MM.1S (cell line): ENCODE data around the gene CLEC4F.

Experiments
- DNase-seq: peaks from one replicate; pipeline ENCODE4 v3.0.0-alpha.2; 2015
- H2AFZ ChIP-seq: fragments of 300-600 bp; sonication (generic); 2 replicates; pipeline ENCODE4 v1.6.0; 2016; ENCODE audit warnings: antibody characterized with exemption, low read length
- H3F3A ChIP-seq: fragments of 300-600 bp; sonication (generic); 2 replicates; pipeline ENCODE4 v1.6.1; 2016; ENCODE audit warnings: mild to moderate bottlenecking, antibody characterized with exemption, low read length, moderate library complexity, mixed read lengths; ENCODE audit not compliant: insufficient read depth
- H3K27ac ChIP-seq: fragments of 300-600 bp; sonication (generic); 2 replicates; pipeline ENCODE4 v1.5.1; 2016; ENCODE audit warnings: mild to moderate bottlenecking, low read length
- H3K27me3 ChIP-seq: fragments of 300-600 bp; sonication (generic); replicated peaks from 2 replicates; pipeline ENCODE4 v1.6.0; 2016; ENCODE audit warnings: low read length; ENCODE audit not compliant: insufficient read depth
- H3K36me3 ChIP-seq: fragments of 300-600 bp; sonication (generic); replicated peaks from 2 replicates; pipeline ENCODE4 v1.6.1; 2016; ENCODE audit warnings: mild to moderate bottlenecking, low read length, mixed read lengths; ENCODE audit not compliant: insufficient read depth
- H3K4me1 ChIP-seq: fragments of 300-600 bp; sonication (generic); 2 replicates; pipeline ENCODE4 v1.6.1; 2016; ENCODE audit warnings: low read length, mixed read lengths
- H3K4me2 ChIP-seq: fragments of 300-600 bp; sonication (generic); 2 replicates; pipeline ENCODE4 v1.6.0; 2016; ENCODE audit warnings: low read depth, low read length
- H3K4me3 ChIP-seq: fragments of 300-600 bp; sonication (generic); 2 replicates; pipeline ENCODE4 v1.5.1; 2016; ENCODE audit warnings: low read length, mixed read lengths
- H3K79me2 ChIP-seq: fragments of 300-600 bp; sonication (generic); 2 replicates; pipeline ENCODE4 v1.6.1; 2016; ENCODE audit warnings: mixed run types, low read length, mixed read lengths
- H3K9ac ChIP-seq: fragments of 300-600 bp; sonication (generic); 2 replicates; pipeline ENCODE4 v1.6.1; 2016; ENCODE audit warnings: low read length, mixed read lengths
- H3K9me2 ChIP-seq: fragments of 300-600 bp; sonication (generic); replicated peaks from 2 replicates; pipeline ENCODE4 v1.6.1; 2016; ENCODE audit warnings: mild to moderate bottlenecking, low read length, mixed read lengths; ENCODE audit not compliant: insufficient read depth
- H3K9me3 ChIP-seq: fragments of 300-600 bp; sonication (generic); replicated peaks from 2 replicates; pipeline ENCODE4 v1.6.1; 2016; ENCODE audit warnings: mild to moderate bottlenecking, low read length, mixed read lengths; ENCODE audit not compliant: insufficient read depth
- H4K20me1 ChIP-seq: fragments of 300-600 bp; sonication (generic); 2 replicates; pipeline ENCODE4 v1.6.1; 2016; ENCODE audit warnings: mild to moderate bottlenecking, low read length, moderate library complexity, mixed read lengths; ENCODE audit not compliant: insufficient read depth
- EZH2 ChIP-seq: fragments of 300-600 bp; sonication (generic); optimal IDR thresholded peaks from 2 replicates; pipeline ENCODE3; 2017; ENCODE audit warnings: low read depth, mild to moderate bottlenecking, antibody characterized with exemption, low read length, mixed read lengths
- EZH2phosphoT487 ChIP-seq: fragments of 300-600 bp; sonication (generic); IDR thresholded peaks from 2 replicates; pipeline ENCODE4 v1.6.1; 2018; ENCODE audit warnings: antibody characterized with exemption, low read length
- TF ChIP-seq, protein P1 (sequence below): fragments of 300-600 bp; sonication (generic); IDR thresholded peaks from 2 replicates; pipeline ENCODE4 v1.5.1; 2016; ENCODE audit warnings: antibody characterized with exemption, low read length, mixed read lengths

The CLEC4F gene

DNA sequence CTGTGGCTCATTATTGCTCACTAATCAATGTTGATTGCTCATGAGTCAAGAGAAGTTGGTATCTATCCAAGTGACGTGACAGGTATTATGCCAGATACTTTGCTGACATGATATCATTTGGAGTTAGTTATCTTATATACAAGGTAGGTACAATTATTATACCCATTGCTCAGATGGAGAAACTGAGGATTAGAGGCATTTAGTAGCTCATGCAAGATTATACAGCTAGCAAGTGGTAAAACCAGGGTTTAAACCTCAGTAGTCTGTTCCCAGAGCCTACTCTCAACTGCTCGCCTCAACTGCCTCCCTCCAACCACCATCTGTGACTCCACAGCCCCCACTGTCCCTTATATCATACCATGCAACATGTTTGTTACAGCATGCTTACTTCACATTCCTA, 36.1 kb downstream of the CLEC4F start:
- H3K9me2 ChIP-seq = no peaks in the 10 kb centered on the region
- no peaks in the 10 kb centered on the region for H3F3A ChIP-seq
- H3K4me2 ChIP-seq = no peak overlapping the region
- TF ChIP-seq EZH2 (no peak), EZH2phosphoT487 (no peak)
- TF ChIP-seq, protein P1, sequence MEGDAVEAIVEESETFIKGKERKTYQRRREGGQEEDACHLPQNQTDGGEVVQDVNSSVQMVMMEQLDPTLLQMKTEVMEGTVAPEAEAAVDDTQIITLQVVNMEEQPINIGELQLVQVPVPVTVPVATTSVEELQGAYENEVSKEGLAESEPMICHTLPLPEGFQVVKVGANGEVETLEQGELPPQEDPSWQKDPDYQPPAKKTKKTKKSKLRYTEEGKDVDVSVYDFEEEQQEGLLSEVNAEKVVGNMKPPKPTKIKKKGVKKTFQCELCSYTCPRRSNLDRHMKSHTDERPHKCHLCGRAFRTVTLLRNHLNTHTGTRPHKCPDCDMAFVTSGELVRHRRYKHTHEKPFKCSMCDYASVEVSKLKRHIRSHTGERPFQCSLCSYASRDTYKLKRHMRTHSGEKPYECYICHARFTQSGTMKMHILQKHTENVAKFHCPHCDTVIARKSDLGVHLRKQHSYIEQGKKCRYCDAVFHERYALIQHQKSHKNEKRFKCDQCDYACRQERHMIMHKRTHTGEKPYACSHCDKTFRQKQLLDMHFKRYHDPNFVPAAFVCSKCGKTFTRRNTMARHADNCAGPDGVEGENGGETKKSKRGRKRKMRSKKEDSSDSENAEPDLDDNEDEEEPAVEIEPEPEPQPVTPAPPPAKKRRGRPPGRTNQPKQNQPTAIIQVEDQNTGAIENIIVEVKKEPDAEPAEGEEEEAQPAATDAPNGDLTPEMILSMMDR = no peak
- no peak overlapping the region for H3K9ac ChIP-seq
- H3K9me3 ChIP-seq = no peaks in the 10 kb centered on the region
- no peaks in the 10 kb centered on the region for H3K27me3 ChIP-seq
- H3K4me1 ChIP-seq = no peaks in the 10 kb centered on the region
- H2AFZ ChIP-seq = no peak overlapping the region
- H3K27ac ChIP-seq = no peak overlapping the region
- H4K20me1 ChIP-seq = no peaks in the 10 kb centered on the region
- no peaks in the 10 kb centered on the region for H3K36me3 ChIP-seq
- no peak overlapping the region for H3K4me3 ChIP-seq
- DNase-seq = no peak
- H3K79me2 ChIP-seq = no peaks in the 10 kb centered on the region

DNA sequence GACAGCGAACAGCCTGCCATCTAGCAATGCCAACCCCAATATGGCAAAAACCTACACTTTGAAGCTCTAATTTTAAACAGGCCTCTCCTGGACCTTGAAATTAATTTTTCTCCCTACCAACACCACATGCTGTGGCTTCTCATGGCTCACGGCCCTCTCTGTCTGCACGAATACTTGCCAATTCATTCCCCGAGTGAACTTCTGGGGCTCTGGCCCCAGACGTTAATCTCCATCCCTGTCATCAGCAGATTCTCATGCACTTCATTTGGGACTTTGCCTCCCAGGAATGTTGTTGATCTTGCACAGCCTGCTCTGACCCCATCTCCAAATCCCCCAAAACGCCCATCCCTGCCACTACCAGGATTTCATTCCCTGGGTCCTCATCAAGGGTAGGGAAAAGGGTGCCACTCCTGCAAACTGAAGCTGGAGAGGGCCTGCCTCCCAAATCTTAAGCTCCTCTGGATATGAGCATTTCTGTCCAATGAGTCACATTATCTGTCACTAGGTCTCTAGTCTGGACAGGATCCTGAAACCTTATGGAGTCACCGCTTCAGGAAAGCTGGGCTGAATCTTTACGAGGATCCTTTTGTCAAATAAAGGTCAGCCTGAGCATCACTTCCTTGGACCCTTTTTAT, 40.4 kb downstream of the CLEC4F start:
- H4K20me1 ChIP-seq = no peaks in the 10 kb centered on the region
- H3K4me2 ChIP-seq = no peak overlapping the region
- H3K27me3 ChIP-seq = no peaks in the 10 kb centered on the region
- H3K79me2 ChIP-seq = no peaks in the 10 kb centered on the region
- no peaks in the 10 kb centered on the region for H3F3A ChIP-seq
- H3K4me1 ChIP-seq = no peaks in the 10 kb centered on the region
- H3K4me3 ChIP-seq = no peak overlapping the region
- H3K9me3 ChIP-seq = no peaks in the 10 kb centered on the region
- no peaks in the 10 kb centered on the region for H3K9me2 ChIP-seq
- no peaks in the 10 kb centered on the region for H3K36me3 ChIP-seq
- TF ChIP-seq EZH2 (no peak), EZH2phosphoT487 (no peak)
- TF ChIP-seq, protein P1 = no peak
- H3K9ac ChIP-seq = no peak overlapping the region
- no peak overlapping the region for H3K27ac ChIP-seq
- no peak for DNase-seq
- no peak overlapping the region for H2AFZ ChIP-seq

DNA sequence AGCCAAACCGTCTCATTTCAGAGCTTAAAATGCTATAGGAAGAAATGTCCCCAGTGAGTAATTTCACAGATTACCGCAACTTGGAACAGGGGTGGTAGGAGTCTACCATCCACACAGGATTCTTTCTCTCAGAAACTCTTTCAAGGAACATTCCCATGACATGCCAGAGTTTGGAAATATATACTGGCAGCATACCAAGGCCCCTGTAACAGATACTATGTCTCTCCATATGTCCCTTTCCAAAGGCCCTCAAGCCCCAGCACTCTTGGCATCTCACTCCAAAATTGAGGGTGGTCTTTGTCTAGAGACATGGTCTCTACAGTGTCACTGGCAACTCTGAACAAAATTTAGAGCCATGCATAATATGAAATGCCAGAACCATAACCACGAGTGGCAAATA, 40.9 kb downstream of the CLEC4F start:
- Histone ChIP-seq H3K4me1 (no peaks in the 10 kb centered on the region), H3K4me3 (no peak overlapping the region), H3K4me2 (no peak overlapping the region), H3K27me3 (0 out of 2 replicates have a peak, but pooled peaks cover under 1% of the 10 kb centered on the region), H3K79me2 (no peaks in the 10 kb centered on the region), H2AFZ (no peak overlapping the region), H3K9me3 (no peaks in the 10 kb centered on the region), H3K36me3 (no peaks in the 10 kb centered on the region), H3K27ac (no peak overlapping the region), H3K9me2 (no peaks in the 10 kb centered on the region), H3K9ac (no peak overlapping the region), H4K20me1 (no peaks in the 10 kb centered on the region), H3F3A (no peaks in the 10 kb centered on the region)
- TF ChIP-seq EZH2 = no peak
- TF ChIP-seq EZH2phosphoT487 = no peak
- TF ChIP-seq, protein P1 = no peak
- no peak for DNase-seq
